Erythroblast (primary cell): Measurements from ENCODE around the gene BROX.

Source experiments
- GATA1 ChIP-seq: IDR thresholded peaks from 2 replicates; pipeline ENCODE4 v1.6.1; 2011; ENCODE audit warnings: low read depth, mild to moderate bottlenecking, control low read depth, low read length, moderate library complexity
- POLR2A ChIP-seq: IDR thresholded peaks from 2 replicates; pipeline ENCODE4 v1.6.1; 2011; ENCODE audit warnings: mild to moderate bottlenecking, low read length

DNA sequence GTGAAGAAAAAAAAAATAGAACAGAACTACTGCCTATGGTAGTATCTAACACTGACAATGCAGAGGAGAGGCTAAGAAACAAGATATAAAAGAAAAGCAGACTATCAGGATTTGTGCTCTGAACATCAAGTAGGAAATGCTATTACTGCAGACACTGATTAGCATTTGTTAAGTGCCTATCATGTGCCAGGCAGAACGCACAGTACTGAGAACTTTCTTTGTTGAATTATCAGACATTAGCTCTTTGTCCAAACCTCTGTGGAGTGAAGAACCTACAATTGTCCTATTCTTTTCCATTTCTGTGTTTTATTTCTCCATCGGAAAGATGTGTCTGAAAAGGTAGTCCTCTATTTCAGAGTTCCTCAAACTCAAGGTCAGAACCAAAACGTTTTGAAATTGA is 72.0 kb downstream of the BROX start:
- TF ChIP-seq POLR2A, result no peak
- TF ChIP-seq GATA1, result no peak
